Immature natural killer cell (primary cell): ENCODE measurements around the gene DUSP9. TPM values are rescaled to one million over a fixed set of nuclear protein-coding genes. Genes with fewer than 3 reads are reported as not detected.
"Not testable (repeated sequence)": the region's sequence is repeated elsewhere in the genome, so short reads cannot be mapped to it uniquely, and the experiment has no call there.

Source experiments
- DNase-seq, 3 donors: peaks; one replicate each; pipeline ENCODE4 v3.0.0; 2022; ENCODE audit warnings: mixed read lengths in 1 of 3
- H3K27ac Mint-ChIP-seq, 6 donors: one replicate each; pipeline ENCODE4 v1.8.0; 2020; ENCODE audit warnings: mixed read lengths in 6 of 6, mild to moderate bottlenecking in 5 of 6, inconsistent platforms in 4 of 6, moderate library complexity in 3 of 6
- H3K27me3 Mint-ChIP-seq, 3 donors: one replicate each; pipeline ENCODE4 v1.8.0; 2020 to 2021; ENCODE audit warnings: low read depth in 3 of 3, mild to moderate bottlenecking in 3 of 3, mixed read lengths in 3 of 3, moderate library complexity in 3 of 3, inconsistent platforms in 1 of 3
- H3K36me3 Mint-ChIP-seq, 3 donors: one replicate each; pipeline ENCODE4 v1.8.0; 2020; ENCODE audit warnings: mixed read lengths in 3 of 3, inconsistent platforms in 2 of 3, mild to moderate bottlenecking in 2 of 3
- H3K4me1 Mint-ChIP-seq, 2 donors: one replicate each; pipeline ENCODE4 v1.8.0; 2020; ENCODE audit warnings: inconsistent platforms in 2 of 2, mild to moderate bottlenecking in 2 of 2, mixed read lengths in 2 of 2, moderate library complexity in 1 of 2
- H3K4me3 Mint-ChIP-seq, 5 donors: one replicate each; pipeline ENCODE4 v1.8.0; 2020; ENCODE audit warnings: mild to moderate bottlenecking in 5 of 5, mixed read lengths in 5 of 5, inconsistent platforms in 3 of 5, moderate library complexity in 3 of 5
- H3K9me3 Mint-ChIP-seq, 6 donors: one replicate each; pipeline ENCODE4 v1.8.0; 2020; ENCODE audit warnings: mild to moderate bottlenecking in 6 of 6, mixed read lengths in 6 of 6, inconsistent platforms in 4 of 6, moderate library complexity in 3 of 6
- polyA plus RNA-seq, 3 donors: library from polyadenylated mRNA; unstranded; fragments of 300-500 nt; fragmentation: Illumina TruSeq; gene quantifications; one replicate each; pipeline ENCODE4 v1.2.3, GENCODE V29; 2021

DUSP9 gene
- polyA plus RNA-seq, 3 donors from 2014 or later: not detected

DNA sequence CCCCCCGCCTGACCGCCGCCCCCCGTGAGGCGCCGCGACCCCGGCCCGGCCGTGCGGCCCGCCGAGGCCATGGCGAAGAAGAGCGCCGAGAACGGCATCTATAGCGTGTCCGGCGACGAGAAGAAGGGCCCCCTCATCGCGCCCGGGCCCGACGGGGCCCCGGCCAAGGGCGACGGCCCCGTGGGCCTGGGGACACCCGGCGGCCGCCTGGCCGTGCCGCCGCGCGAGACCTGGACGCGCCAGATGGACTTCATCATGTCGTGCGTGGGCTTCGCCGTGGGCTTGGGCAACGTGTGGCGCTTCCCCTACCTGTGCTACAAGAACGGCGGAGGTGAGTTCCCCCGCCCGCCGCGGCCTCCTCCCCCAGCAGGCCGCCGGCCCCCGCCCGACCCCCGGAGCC, 41.5 kb downstream of the DUSP9 start:
- Mint-ChIP-seq H3K9me3 (peaks cover 0 to 2% (median 0%) of the 10 kb centered on the region in 6 donors), H3K36me3 (no peaks in the 10 kb centered on the region), H3K27ac (no peak overlapping the region), H3K27me3 (peaks cover 4 to 7% (median 6%) of the 10 kb centered on the region in 3 donors), H3K4me3 (no peak overlapping the region), H3K4me1 (no peaks in the 10 kb centered on the region)
- DNase-seq: no peak

DNA sequence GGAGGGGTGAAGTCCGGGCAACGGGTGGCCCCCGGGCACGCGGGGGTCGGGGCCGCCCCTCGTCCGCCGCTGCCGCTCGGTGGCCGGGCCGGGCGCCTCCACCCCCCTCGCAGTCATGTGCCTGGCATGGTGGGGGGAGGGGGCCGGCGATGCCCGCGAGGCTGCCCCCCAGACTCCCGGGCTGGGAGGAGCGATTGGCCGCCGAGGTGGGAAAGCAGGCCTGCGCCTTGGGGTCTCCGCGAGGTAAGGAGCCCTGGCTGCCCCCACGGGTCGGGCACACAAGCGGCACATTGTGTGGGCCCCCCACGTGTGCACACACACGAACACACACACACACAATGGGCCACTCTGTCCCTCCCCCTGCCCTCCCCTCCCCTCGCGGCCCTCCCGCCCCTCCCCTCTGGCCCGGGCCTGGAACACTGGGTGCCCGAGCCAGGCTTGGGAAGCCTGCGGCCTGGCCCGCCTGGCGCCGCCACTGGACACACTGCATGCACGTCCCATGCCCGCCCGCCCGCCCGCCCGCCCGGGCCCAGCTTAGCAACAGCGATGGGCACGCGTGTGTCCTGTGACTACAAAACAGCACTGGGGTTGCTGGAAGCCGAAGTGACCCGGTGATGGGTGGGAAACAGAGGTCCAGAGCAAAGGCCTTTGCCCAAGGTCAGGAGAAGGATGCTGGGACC, 42.0 kb downstream of the DUSP9 start:
- no peaks in the 10 kb centered on the region for H3K36me3 Mint-ChIP-seq
- no peak overlapping the region for H3K27ac Mint-ChIP-seq
- H3K9me3 Mint-ChIP-seq: peaks cover 0 to 2% (median 0%) of the 10 kb centered on the region in 6 donors
- H3K4me3 Mint-ChIP-seq: no peak overlapping the region
- no peaks in the 10 kb centered on the region for H3K4me1 Mint-ChIP-seq
- H3K27me3 Mint-ChIP-seq: peaks cover 4 to 8% (median 6%) of the 10 kb centered on the region in 3 donors
- no peak for DNase-seq

DNA sequence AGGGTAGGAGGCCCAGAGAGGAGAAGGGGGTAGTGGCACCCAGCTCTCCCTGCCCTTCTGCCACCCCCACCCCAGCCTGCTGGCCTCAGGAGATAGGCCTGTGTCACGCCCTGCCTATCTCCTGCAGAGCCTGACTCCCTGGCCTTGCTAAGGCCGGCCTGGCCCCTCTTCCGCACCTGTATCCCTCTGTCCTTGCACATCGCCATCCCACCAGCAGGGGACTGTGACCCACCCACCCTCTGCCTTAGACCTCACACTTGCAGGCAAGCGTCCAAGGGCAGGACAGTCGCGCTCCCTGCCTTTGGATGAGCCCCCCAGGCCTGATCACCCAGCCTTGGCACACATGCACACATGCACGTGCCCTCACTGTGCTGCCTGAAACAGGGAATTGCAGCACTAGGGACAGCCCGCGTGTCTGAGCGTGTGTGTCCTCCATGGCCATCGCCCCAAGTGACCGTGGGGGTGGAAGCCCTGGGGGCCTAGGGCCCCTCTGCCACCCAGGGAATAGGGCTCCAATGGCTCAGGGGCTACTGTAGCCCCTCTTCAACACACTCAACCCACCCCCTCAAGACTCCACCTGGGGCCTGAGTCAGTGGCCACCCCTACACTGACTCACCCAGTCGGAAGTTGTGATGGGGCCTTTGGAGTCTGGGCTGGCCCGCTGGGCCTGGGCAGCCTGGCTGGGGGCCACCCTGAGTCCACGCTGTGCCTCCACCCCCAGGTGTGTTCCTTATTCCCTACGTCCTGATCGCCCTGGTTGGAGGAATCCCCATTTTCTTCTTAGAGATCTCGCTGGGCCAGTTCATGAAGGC, 42.9 kb downstream of the DUSP9 start:
- Mint-ChIP-seq H3K27me3 (peaks cover 4 to 9% (median 7%) of the 10 kb centered on the region in 3 donors), H3K27ac (no peak overlapping the region), H3K9me3 (peaks cover 0 to 2% (median 0%) of the 10 kb centered on the region in 6 donors), H3K36me3 (no peaks in the 10 kb centered on the region), H3K4me1 (no peaks in the 10 kb centered on the region), H3K4me3 (peak overlapping the region in 1 of 5 donors; percentile 59)
- no peak for DNase-seq

DNA sequence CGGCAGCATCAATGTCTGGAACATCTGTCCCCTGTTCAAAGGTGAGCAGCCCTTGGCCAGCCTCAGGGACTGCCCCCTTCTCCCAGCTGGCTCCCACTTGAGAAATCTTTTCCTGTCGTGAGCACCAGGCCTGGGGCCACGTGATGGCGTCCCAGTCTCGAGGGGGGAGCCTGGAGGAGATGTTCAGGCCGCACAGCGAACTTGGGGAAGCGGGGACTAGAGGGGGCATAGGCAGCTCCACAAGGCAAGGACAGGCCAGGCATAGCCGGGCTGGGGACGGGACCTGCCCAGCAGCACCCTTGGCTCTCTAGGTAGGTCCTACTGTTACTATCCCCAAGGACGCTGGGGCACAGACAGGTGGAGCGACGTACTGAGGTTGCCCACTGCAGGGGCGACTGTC, 43.5 kb downstream of the DUSP9 start:
- Mint-ChIP-seq H3K9me3 (peaks cover 0 to 2% (median 0%) of the 10 kb centered on the region in 6 donors), H3K4me3 (no peak overlapping the region), H3K27me3 (peaks cover 4 to 9% (median 7%) of the 10 kb centered on the region in 3 donors), H3K4me1 (no peaks in the 10 kb centered on the region), H3K27ac (no peak overlapping the region), H3K36me3 (no peaks in the 10 kb centered on the region)
- DNase-seq: no peak

DNA sequence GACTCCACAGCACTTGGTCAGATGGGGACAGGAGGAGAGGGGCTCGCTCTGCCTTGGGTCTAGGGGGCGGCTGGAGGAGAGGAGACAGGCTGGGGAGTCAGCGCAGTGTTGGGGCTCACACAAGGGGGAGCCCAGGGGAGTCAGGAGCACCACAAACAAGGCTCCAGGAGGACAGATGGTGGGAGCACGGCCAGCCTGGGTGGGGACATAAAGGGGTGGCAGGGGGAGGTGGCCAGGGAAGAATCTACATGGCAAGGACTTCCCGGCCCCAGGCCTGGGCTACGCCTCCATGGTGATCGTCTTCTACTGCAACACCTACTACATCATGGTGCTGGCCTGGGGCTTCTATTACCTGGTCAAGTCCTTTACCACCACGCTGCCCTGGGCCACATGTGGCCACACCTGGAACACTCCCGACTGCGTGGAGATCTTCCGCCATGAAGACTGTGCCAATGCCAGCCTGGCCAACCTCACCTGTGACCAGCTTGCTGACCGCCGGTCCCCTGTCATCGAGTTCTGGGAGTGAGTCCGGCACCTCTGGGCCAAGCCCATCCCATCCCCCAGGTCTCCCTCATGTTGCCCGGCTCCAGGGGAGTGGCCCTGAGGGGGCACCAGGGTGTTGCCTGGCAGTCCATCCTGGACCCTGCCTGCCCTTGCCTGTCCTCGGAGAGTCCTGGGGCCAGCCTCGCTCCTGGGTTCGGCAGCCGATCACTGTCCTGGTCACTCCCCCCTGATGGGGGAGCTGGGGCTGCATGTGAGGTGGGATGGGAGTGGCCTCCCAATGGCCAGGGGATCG, 44.2 kb downstream of the DUSP9 start:
- H3K27me3 Mint-ChIP-seq, H3K27ac Mint-ChIP-seq, H3K4me3 Mint-ChIP-seq, H3K9me3 Mint-ChIP-seq, DNase-seq, H3K4me1 Mint-ChIP-seq, H3K36me3 Mint-ChIP-seq: not testable (repeated sequence)

DNA sequence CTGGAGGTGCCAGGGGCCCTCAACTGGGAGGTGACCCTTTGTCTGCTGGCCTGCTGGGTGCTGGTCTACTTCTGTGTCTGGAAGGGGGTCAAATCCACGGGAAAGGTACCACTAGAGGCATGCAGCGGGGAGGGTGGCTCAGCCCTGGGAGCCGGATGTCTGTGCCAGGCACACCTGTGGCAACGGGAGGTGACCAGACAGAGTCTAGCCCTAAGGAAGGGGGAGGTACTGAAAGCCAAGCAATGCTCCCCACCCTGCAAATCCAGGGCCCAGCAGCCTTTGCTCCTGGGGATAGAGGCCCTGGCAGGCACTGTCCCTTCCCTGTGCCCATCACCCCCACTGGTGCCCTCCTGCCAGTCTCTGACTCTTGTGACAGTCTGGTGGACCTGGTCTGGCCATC, 45.0 kb downstream of the DUSP9 start:
- Mint-ChIP-seq H3K4me1 (no peaks in the 10 kb centered on the region), H3K4me3 (no peak overlapping the region), H3K9me3 (no peaks in the 10 kb centered on the region), H3K27ac (no peak overlapping the region), H3K36me3 (no peaks in the 10 kb centered on the region), H3K27me3 (peaks cover 4 to 6% (median 5%) of the 10 kb centered on the region in 3 donors)
- no peak for DNase-seq

DNA sequence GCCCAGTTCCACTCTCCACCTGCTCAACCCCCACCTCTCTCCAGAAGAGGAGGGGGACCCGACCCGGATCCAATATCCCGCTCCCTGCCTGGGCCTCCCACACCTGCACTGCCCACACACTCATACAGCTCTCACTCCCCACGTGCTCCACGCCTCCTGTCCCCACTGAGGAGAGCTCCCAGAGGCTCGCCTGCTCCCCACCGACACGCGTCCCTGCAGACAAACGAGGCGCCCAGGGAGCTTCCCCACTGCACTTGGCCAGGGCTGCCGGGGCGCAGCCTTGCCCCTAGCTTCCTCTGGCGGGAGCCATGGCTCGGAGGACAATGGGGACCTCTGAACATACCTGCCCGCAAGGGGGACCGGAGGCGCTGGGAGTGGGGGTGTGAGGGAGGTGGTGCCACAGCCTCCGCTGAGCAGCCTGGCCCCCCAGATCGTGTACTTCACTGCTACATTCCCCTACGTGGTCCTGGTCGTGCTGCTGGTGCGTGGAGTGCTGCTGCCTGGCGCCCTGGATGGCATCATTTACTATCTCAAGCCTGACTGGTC, 45.7 kb downstream of the DUSP9 start:
- DNase-seq: no peak
- Mint-ChIP-seq H3K4me1 (no peaks in the 10 kb centered on the region), H3K36me3 (peaks cover 0 to 7% (median 0%) of the 10 kb centered on the region in 3 donors), H3K4me3 (no peak overlapping the region), H3K27me3 (peaks cover 4 to 6% (median 5%) of the 10 kb centered on the region in 3 donors), H3K27ac (no peak overlapping the region), H3K9me3 (no peaks in the 10 kb centered on the region)

DNA sequence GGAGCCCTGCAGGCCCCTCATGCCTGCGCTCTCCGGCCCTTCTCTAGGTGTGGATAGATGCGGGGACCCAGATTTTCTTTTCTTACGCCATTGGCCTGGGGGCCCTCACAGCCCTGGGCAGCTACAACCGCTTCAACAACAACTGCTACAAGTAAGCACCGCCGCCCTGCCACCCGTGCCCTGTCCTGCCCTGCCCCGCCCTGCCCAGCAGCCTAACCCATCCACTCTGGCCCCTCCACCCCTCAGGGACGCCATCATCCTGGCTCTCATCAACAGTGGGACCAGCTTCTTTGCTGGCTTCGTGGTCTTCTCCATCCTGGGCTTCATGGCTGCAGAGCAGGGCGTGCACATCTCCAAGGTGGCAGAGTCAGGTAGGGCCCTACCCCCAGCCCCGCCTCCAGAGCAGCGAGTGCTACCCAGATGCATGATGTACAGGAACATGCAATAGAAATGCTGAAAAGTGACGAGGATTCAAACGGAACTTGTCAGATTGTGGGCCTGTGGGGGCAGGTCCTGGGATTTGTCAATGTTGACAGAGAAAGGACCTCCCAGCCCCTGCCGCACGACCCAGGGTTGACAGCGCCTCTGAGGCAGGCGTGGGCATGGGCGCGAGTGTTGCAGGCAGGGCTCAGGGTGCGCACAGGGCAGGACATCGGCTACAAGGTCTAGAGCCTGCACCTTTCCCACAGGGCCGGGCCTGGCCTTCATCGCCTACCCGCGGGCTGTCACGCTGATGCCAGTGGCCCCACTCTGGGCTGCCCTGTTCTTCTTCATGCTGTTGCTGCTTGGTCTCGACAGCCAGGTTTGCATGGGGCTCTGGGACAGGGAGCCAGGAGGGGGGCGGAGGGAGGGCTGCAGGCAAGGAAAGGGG, 46.4 kb downstream of the DUSP9 start:
- peaks cover 4 to 6% (median 5%) of the 10 kb centered on the region in 3 donors for H3K27me3 Mint-ChIP-seq
- H3K36me3 Mint-ChIP-seq: peaks cover 0 to 10% (median 0%) of the 10 kb centered on the region in 3 donors
- no peaks in the 10 kb centered on the region for H3K4me1 Mint-ChIP-seq
- DNase-seq: no peak
- H3K4me3 Mint-ChIP-seq: no peak overlapping the region
- H3K9me3 Mint-ChIP-seq: no peaks in the 10 kb centered on the region
- H3K27ac Mint-ChIP-seq: no peak overlapping the region

DNA sequence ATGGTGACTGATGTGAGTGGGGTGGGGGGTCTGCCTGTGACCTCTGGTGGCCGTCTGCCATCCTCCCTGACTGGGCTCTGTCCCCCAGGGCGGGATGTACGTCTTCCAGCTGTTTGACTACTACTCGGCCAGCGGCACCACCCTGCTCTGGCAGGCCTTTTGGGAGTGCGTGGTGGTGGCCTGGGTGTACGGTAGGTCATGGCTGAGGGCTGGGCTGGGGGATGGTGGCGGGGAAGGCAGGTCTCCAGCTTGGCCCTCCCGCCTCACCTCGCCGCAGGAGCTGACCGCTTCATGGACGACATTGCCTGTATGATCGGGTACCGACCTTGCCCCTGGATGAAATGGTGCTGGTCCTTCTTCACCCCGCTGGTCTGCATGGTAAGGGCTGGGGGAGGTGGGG, 47.3 kb downstream of the DUSP9 start:
- not testable (repeated sequence) for H3K27ac Mint-ChIP-seq, H3K9me3 Mint-ChIP-seq, H3K4me1 Mint-ChIP-seq

DNA sequence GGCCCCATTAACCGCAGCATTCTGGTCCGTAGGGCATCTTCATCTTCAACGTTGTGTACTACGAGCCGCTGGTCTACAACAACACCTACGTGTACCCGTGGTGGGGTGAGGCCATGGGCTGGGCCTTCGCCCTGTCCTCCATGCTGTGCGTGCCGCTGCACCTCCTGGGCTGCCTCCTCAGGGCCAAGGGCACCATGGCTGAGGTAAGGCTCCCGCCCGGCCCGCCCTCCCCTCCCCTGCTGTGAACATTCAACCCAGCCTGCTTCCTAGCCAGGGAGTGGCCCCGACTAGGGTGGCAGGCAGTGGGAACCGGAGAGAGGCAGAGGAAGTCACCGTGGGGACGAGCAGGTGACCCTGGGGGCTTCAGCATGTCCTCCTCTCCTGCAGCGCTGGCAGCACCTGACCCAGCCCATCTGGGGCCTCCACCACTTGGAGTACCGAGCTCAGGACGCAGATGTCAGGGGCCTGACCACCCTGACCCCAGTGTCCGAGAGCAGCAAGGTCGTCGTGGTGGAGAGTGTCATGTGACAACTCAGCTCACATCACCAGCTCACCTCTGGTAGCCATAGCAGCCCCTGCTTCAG, 47.8 kb downstream of the DUSP9 start:
- Mint-ChIP-seq H3K36me3 (peaks cover 0 to 10% (median 0%) of the 10 kb centered on the region in 3 donors), H3K4me1 (no peaks in the 10 kb centered on the region), H3K27me3 (peaks cover 4 to 6% (median 5%) of the 10 kb centered on the region in 3 donors), H3K27ac (no peak overlapping the region), H3K4me3 (no peak overlapping the region), H3K9me3 (no peaks in the 10 kb centered on the region)
- DNase-seq: no peak

More for the DNA sequence above, 47.3 kb downstream of the DUSP9 start:
- not testable (repeated sequence) for H3K36me3 Mint-ChIP-seq, DNase-seq, H3K27me3 Mint-ChIP-seq, H3K4me3 Mint-ChIP-seq

DNA sequence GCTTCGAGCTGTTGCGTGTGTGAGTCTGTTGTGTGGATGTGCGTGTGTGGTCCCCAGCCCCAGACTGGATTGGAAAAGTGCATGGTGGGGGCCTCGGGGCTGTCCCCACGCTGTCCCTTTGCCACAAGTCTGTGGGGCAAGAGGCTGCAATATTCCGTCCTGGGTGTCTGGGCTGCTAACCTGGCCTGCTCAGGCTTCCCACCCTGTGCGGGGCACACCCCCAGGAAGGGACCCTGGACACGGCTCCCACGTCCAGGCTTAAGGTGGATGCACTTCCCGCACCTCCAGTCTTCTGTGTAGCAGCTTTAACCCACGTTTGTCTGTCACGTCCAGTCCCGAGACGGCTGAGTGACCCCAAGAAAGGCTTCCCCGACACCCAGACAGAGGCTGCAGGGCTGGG, 49.1 kb downstream of the DUSP9 start:
- no peak overlapping the region for H3K27ac Mint-ChIP-seq
- H3K36me3 Mint-ChIP-seq: peaks cover 0 to 13% (median 0%) of the 10 kb centered on the region in 3 donors
- peaks cover 2 to 3% (median 2%) of the 10 kb centered on the region in 3 donors for H3K27me3 Mint-ChIP-seq
- no peaks in the 10 kb centered on the region for H3K9me3 Mint-ChIP-seq
- DNase-seq: no peak
- H3K4me3 Mint-ChIP-seq: no peak overlapping the region
- H3K4me1 Mint-ChIP-seq: no peaks in the 10 kb centered on the region

DNA sequence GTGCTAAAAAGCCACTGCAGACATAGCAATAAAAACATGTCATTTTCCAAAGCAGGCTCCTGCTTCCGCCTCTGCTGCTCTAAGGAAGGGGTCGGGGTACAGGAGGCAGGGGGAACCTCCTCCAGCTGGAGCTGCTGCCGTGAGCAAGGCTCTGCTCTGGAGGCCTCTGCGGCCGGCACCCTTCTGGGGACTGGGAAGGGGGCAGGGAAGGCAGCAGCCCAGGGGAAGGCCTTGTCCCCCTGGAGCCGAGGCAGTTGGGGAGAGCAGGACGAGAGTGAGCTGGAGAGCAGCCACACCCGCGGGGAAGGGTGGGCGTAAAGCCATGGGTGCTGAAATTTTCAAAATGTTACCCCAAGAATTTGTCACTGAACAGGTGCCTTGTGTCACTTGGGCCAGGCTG, 49.5 kb downstream of the DUSP9 start:
- not testable (repeated sequence) for H3K4me1 Mint-ChIP-seq, H3K27ac Mint-ChIP-seq, H3K27me3 Mint-ChIP-seq, H3K4me3 Mint-ChIP-seq, DNase-seq, H3K9me3 Mint-ChIP-seq
- H3K36me3 Mint-ChIP-seq: peaks cover 0 to 13% (median 0%) of the 10 kb centered on the region in 3 donors
